WTC11 (cell line): ENCODE measurements around the gene IL5RA. TPM values are rescaled to one million over a fixed set of nuclear protein-coding genes. Genes with fewer than 3 reads are reported as not detected.

Experiments
- ATAC-seq: fragments of 200-7000 bp; cut with Tn5 transposase; 2 replicates; pipeline ENCODE4 v1.10.0; 2021; ENCODE audit warnings: mild to moderate bottlenecking, moderate library complexity
- CTCF ChIA-PET: fragments of 300-600 bp; sonication (Branson Sonifier 250); formaldehyde crosslinking; loops from one replicate; lab custom pipeline; 2021; ENCODE audit warnings: antibody characterized with exemption; lab: Charles Lee
- POLR2A ChIA-PET: fragments of 350-600 bp; sonication (Branson Sonifier 250); formaldehyde crosslinking; loops from one replicate; lab custom pipeline; 2021; ENCODE audit warnings: antibody characterized with exemption; lab: Charles Lee
- DNase-seq: peaks from one replicate; pipeline ENCODE4 v3.0.0; 2021; ENCODE audit warnings: low spot score
- H3K27ac Mint-ChIP-seq: 2 replicates; pipeline ENCODE4 v1.8.0; 2021; ENCODE audit warnings: mixed read lengths
- H3K27me3 Mint-ChIP-seq: 2 replicates; pipeline ENCODE4 v1.8.0; 2021; ENCODE audit warnings: low read depth, mild to moderate bottlenecking, moderate library complexity, mixed read lengths
- H3K36me3 Mint-ChIP-seq: 2 replicates; pipeline ENCODE4 v1.8.0; 2021; ENCODE audit warnings: mixed read lengths
- H3K4me1 Mint-ChIP-seq: 2 replicates; pipeline ENCODE4 v1.8.0; 2022; ENCODE audit warnings: mixed read lengths
- H3K4me3 Mint-ChIP-seq: 2 replicates; pipeline ENCODE4 v1.8.0; 2021; ENCODE audit warnings: mild to moderate bottlenecking, moderate library complexity, mixed read lengths
- H3K9me3 Mint-ChIP-seq: 2 replicates; pipeline ENCODE4 v1.8.0; 2021; ENCODE audit warnings: mixed read lengths
- ATF3 ChIP-seq: sonication (generic); formaldehyde crosslinking; conservative IDR thresholded peaks from 2 replicates; pipeline ENCODE4 v1.8.1; 2022; ENCODE audit warnings: mild to moderate bottlenecking, missing genetic modification reagents
- CREM ChIP-seq: sonication (generic); formaldehyde crosslinking; IDR thresholded peaks from 2 replicates; pipeline ENCODE4 v1.8.1; 2022; ENCODE audit warnings: mild to moderate bottlenecking, missing genetic modification reagents, moderate library complexity
- E2F5 ChIP-seq: sonication (generic); formaldehyde crosslinking; IDR thresholded peaks from 2 replicates; pipeline ENCODE4 v1.8.1; 2022; ENCODE audit warnings: mild to moderate bottlenecking, moderate library complexity, missing genetic modification reagents
- ERG ChIP-seq: fragments of 250-450 bp; sonication (Bioruptor Pico); IDR thresholded peaks from 2 replicates; pipeline ENCODE4 v1.8.0; 2021; ENCODE audit warnings: mild to moderate bottlenecking
- ESRRA ChIP-seq: sonication (generic); formaldehyde crosslinking; IDR thresholded peaks from 2 replicates; pipeline ENCODE4 v1.8.1; 2022; ENCODE audit warnings: mild to moderate bottlenecking, missing genetic modification reagents, borderline replicate concordance
- GTF2I ChIP-seq: fragments of 250-450 bp; sonication (Bioruptor Pico); conservative IDR thresholded peaks from 2 replicates; pipeline ENCODE4 v1.4.0; 2021; ENCODE audit warnings: mild to moderate bottlenecking
- NR1H2 ChIP-seq: sonication (generic); formaldehyde crosslinking; IDR thresholded peaks from 2 replicates; pipeline ENCODE4 v1.9.0; 2021; ENCODE audit warnings: mild to moderate bottlenecking, moderate library complexity, missing genetic modification reagents
- PRDM15 ChIP-seq: sonication (generic); formaldehyde crosslinking; IDR thresholded peaks from 2 replicates; pipeline ENCODE4 v1.8.0; 2022; ENCODE audit warnings: missing genetic modification reagents
- PREB ChIP-seq: sonication (generic); formaldehyde crosslinking; IDR thresholded peaks from 2 replicates; pipeline ENCODE4 v1.8.1; 2022; ENCODE audit warnings: mild to moderate bottlenecking, missing genetic modification reagents, moderate library complexity, borderline replicate concordance
- RORB ChIP-seq: fragments of 250-450 bp; sonication (Bioruptor Pico); IDR thresholded peaks from 2 replicates; pipeline ENCODE4 v1.9.0; 2021; ENCODE audit warnings: mild to moderate bottlenecking
- ZNF138 ChIP-seq: sonication (generic); formaldehyde crosslinking; conservative IDR thresholded peaks from 2 replicates; pipeline ENCODE4 v1.8.1; 2022; ENCODE audit warnings: mild to moderate bottlenecking, moderate library complexity, missing genetic modification reagents
- ZNF532 ChIP-seq: fragments of 250-450 bp; sonication (Bioruptor Pico); IDR thresholded peaks from 2 replicates; pipeline ENCODE4 v1.9.0; 2021; ENCODE audit warnings: mild to moderate bottlenecking, borderline replicate concordance
- total RNA-seq: library from RNA; stranded (reverse); gene quantifications from 3 replicates; pipeline ENCODE4 v1.2.3, GENCODE V29; 2021

Gene IL5RA
- total RNA-seq, 1 experiment from 2014 or later, result not detected

- Mint-ChIP-seq H3K27ac (no peak overlapping the region), H3K9me3 (peaks cover 60% of the 10 kb centered on the region), H3K27me3 (no peaks in the 10 kb centered on the region; the same call in 1 of the 2 replicates), H3K4me3 (no peak overlapping the region), H3K36me3 (peaks cover 30% of the 10 kb centered on the region), H3K4me1 (peaks cover 6% of the 10 kb centered on the region; the same call in 1 of the 2 replicates)
- DNase-seq (no peak), ATAC-seq (peak; percentile 52)
- TF ChIP-seq ZNF138 (CRISPR knock-in tag), result no peak
- TF ChIP-seq PRDM15, result no peak
- no peak for TF ChIP-seq RORB (CRISPR knock-in tag)
- CTCF ChIA-PET, result no interaction called here
- POLR2A ChIA-PET, result no interaction called here
These were observed 681 bp upstream of the IL5RA start for GRCh38 chr3:3110749-3111361.

GRCh38 chr3:3109407-3110298 is 521 bp downstream of the IL5RA start:
- Mint-ChIP-seq H3K36me3 (peaks cover 28% of the 10 kb centered on the region), H3K4me1 (peaks cover 6% of the 10 kb centered on the region; the same call in 1 of the 2 replicates), H3K27me3 (no peaks in the 10 kb centered on the region; the same call in 1 of the 2 replicates), H3K9me3 (peaks cover 58% of the 10 kb centered on the region), H3K27ac (no peak overlapping the region), H3K4me3 (no peak overlapping the region)
- ATAC-seq (no peak), DNase-seq (no peak)
- ChIA-PET CTCF (no interaction called here), POLR2A (no interaction called here)
- TF ChIP-seq ZNF138 (CRISPR knock-in tag) (no peak), ERG (CRISPR knock-in tag) (no peak), PRDM15 (no peak), GTF2I (no peak), CREM (CRISPR knock-in tag) (no peak), NR1H2 (CRISPR knock-in tag) (no peak), ATF3 (CRISPR knock-in tag) (no peak), ESRRA (CRISPR knock-in tag) (no peak), ZNF532 (CRISPR knock-in tag) (no peak), E2F5 (CRISPR knock-in tag) (no peak), PREB (CRISPR knock-in tag) (no peak)
